Stimulated activated CD4-positive, alpha-beta T cell treated with anti-CD3 and anti-CD28 coated beads, Interleukin-2, amount 100 ng/mL, for 24 hours (primary cell): Measurements from ENCODE around the gene EME1.

Source experiments
- DNase-seq, 2 donors: peaks; one replicate each; pipeline ENCODE4 v3.0.0-alpha.2; 2020

Gene EME1

DNA sequence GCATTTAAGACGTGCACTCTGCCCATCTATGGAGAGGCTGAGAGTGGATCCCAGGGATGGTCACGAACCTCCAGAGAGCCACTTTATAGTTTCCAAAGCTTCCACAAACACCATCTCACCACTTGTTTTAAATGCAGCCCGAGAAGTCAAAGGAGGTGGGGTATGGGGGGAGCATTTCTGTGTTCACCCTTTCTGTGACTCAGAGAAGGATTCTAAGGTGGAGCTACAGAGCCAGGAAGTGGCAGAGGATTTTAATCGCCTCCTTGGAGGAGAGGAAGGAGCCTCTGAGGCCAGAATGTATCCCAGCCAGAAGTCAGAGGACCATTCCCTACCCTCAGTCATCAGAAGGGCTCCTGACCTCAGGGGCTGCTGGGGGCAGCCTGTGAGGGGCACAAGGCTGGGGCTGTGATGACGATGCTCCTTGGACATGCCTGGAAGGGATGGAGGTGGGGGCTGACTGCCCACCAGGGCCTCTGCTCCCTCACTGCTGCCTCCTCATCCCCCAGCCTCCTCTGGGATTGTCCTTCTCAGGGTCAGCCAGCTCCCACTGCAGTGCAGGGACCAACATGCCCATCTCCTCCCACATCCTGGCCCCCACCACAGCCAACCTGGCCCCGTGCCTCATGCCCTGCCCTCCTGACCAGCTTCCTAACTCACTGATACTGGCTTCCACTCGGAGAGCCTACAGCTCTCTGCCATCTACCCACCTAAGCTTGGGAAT lies 24.3 kb upstream of the EME1 start:
- no peak for DNase-seq

DNA sequence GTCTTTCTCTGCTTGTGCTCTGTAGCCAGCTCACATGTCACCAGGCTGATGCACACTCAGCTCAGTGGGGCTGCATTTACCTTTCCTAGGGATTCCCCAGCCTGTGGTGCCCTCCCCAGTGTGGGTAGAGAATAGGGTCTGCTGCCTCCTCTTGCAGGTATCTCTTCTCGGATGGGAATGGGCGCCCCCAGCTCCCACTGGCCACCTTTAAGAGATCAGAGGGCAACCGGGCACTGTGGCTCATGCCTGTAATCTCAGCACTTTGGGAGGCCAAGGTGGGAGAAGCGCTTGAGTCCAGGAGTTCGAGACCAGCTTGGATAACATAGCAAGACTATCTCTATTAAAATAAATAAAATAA lies 23.8 kb upstream of the EME1 start:
- no peak for DNase-seq

DNA sequence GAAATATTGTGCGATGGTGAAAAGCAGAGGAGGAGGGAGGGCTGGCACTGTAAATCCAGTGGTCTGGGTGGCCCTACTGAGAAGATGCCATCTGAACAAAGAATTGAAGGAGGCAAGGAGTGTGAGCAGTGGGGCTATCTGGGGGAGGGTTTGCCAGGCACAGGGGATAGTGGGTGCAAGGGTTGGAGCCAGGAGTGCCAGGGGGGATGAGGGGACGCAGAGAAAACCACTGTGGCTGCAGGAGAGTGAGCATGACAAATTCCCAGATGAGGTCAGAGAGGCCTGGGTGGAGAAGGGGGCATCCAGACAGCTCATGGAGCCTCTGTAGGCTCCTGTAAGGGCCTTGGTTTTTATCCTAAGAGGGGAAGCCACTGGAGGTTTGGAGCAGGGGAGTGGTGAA lies 22.3 kb upstream of the EME1 start:
- DNase-seq: no peak

DNA sequence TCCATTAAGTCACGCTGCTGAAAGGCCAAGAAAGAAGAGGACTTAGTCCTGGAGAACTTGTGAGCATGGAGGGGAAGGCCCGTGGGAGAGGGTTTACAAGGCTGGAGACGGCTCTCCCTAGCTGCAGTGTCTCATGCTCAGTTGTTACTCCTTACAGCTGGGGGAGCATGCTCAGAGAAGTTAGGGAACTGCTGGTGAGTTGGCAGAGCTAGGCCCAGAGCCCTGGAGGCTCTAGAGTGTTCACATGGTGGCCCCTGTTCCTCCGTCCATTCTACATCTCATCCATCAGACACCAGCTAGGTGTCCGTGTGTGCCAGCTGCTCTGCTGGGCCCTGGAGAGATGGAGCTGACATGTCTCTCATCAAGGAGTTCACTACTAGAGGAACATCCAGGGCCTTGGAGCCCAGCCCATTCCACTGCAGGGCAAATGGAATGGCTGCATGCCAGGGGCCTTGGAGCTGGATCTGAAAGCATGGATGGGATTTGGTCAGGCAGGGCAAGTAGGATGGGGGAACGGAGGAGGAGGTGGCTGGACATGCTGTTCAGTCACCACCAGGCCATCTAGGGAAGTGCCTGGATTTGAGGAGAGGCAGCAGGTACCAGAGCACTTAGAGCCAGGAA lies 20.8 kb upstream of the EME1 start:
- no peak for DNase-seq

DNA sequence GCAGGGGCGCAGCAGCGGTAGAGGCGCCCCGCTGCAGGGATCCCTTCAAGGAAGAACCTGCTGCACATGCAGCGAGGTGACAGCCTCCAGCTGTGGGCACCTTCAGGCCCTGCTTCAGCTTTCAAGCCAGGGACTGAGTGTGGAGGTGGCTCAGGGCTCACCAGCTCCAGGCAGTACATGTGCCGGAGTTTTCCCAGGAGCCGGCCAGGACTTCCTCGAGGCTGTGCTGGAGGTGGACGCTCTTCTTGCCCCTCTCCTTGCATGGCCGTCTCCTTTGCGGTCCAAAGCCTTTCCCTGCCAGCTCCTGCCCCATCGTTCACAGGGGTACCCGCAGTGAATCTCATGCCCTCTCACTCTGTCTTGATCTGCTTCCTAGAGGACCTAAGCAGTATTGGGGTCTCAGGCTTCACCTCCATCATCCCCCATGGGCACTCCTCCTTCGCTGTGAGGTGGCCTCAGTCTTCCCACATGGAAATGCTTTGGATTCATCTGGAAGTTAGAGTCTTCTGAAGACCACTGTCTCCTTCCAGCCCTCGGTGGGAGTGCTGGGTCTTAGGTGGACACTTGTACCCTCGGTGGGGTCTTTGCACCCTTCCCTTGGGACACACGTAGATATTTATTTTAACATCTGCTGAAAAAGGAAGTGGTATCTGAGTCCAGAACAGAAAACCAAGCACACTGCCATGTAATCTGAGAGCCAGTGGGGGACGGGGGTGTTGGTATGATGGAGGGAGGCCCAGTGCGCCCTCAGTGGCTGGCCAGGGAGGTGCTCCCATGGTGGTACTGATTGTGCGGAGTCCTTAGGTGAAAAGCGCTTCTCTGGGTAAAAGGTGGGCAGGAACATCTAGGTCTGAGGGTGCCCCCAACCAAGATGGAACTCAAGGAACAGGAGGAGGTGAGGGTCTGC lies 20.1 kb upstream of the EME1 start:
- DNase-seq: no peak

DNA sequence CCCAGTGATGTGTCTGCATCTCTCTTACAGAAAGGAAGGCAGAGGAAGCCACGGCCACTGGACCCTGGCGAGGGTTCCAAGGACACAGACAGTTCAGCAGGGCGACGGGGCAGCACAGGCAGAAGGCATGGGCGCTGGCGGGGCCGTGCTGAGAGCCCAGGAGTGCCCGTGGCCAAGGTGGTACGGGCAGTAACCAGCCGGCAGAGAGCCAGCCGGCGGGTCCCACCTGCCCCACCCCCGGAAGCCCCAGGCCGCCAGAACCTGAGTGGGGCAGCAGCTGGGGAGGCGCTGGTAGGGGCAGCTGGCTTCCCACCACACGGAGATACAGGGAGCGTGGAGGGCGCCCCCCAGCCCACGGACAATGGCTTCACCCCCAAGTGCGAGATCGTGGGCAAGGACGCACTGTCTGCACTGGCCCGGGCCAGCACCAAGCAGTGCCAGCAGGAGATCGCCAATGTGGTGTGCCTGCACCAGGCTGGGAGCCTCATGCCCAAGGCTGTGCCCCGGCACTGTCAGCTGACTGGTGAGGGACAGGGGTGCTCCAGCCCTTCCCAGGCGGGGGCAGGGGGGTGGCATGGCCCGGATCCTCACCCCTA lies 19.3 kb upstream of the EME1 start:
- no peak for DNase-seq

DNA sequence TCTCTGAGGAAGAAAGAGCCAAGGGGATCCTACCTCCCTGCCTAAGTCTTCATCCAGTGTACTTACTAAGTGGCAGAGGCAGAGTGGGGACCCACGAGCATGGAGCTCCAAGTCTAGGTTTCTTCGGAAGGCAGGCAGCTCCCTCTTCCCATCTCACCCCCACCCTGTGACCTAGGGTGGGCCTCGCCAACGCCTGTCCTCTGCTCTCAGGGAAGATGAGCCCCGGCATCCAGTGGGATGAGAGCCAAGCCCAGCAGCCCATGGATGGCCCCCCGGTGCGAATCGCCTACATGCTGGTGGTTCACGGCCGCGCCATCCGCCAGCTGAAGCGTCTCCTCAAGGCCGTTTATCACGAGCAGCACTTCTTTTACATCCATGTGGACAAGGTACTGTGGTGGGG lies 18.8 kb upstream of the EME1 start:
- no peak for DNase-seq

DNA sequence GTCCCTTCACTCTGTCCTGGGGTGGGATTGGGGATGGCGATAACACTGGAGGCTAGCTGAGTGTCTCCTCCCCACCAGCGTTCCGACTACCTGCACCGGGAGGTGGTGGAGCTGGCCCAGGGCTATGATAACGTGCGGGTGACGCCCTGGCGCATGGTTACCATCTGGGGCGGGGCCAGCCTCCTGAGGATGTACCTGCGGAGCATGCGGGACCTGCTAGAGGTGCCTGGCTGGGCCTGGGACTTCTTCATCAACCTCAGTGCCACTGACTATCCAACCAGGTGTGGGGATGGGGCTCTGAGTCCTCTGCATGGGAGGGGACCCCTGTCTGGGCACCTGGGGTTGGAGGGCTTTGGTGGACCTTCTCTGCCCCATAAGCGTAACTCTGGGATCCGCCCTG lies 18.3 kb upstream of the EME1 start:
- no peak for DNase-seq

DNA sequence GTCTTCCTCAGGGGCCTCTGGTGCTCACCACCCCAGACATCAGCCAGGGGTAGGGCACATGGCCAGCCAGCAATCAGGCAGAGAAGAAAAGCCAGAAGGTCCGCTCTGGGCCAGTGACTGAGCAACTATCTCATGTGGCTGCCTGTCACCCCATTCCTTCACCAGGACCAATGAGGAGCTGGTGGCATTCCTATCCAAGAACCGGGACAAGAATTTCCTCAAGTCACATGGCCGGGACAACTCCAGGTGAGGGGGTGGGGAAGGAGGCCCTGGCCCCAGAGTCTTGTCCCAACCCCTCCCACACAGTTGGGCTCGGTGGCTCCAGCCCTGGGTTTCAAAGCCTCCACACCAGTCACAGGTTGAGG lies 17.7 kb upstream of the EME1 start:
- DNase-seq: no peak

DNA sequence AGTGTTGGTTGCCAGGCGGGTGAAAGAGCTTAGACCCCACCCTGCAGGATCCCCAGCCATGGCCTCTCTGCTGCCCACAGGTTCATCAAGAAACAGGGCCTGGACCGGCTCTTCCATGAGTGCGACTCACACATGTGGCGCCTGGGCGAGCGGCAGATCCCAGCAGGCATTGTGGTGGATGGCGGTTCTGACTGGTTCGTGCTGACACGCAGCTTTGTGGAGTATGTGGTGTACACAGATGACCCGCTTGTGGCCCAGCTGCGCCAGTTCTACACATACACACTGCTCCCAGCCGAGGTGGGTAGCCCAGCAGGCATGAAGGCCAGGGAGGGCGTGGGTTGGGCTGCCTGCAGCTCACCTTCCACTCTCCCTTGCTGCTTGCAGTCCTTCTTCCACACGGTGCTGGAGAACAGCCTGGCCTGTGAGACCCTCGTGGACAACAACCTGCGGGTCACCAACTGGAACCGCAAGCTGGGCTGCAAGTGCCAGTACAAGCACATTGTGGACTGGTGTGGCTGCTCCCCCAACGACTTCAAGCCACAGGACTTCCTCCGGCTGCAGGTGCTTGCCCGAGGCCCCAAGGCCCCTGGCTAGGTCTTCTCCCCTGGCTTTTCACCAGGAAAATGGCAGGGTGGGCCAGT lies 17.2 kb upstream of the EME1 start:
- DNase-seq: no peak

DNA sequence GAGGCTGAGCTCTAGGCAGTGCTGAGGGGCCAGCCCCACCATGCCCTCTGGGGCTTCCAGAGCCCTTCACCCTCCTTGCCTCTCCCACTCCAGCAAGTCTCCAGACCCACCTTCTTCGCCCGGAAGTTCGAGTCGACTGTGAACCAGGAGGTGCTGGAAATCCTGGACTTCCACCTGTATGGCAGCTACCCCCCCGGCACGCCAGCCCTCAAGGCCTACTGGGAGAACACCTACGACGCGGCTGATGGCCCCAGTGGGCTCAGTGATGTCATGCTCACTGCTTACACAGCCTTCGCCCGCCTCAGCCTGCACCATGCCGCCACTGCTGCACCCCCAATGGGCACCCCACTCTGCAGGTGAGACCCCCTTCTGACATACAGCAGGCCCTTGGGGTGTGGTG lies 16.6 kb upstream of the EME1 start:
- no peak for DNase-seq

DNA sequence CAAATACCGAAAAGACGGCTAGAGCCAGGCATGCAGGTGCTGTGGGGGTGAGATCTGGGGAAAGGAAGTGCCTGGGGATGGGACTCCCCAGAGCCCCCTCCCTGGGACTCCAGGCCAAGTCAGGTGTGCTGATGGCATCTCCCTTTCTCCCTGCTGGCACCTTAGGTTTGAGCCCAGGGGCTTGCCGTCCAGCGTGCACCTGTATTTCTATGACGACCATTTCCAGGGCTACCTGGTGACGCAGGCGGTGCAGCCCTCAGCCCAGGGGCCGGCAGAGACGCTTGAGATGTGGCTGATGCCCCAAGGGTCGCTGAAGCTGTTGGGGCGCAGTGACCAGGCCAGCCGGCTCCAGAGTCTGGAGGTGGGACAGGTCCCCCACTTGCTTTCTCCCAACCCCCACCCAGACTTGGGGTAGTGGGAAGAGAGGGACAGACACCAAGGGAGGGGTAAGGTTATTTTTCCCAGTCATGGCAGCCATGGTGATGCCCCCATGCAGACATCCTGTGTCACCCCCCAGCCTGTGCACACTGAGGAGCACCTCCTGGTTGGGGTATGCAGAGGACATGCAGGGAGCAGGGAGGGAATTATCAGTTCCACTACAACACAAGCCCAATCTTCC lies 16.0 kb upstream of the EME1 start:
- DNase-seq: no peak

DNA sequence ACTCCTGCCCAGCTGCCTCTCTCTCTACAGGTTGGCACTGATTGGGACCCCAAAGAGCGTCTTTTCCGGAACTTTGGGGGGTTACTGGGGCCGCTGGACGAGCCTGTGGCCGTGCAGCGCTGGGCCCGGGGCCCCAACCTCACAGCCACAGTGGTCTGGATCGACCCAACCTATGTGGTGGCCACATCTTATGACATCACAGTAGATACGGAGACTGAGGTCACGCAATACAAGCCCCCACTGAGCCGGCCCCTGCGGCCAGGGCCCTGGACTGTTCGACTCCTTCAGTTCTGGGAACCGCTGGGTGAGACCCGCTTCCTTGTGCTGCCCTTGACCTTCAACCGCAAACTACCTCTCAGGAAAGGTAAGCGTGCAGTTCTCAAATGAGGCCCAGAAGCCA lies 14.9 kb upstream of the EME1 start:
- DNase-seq: no peak

DNA sequence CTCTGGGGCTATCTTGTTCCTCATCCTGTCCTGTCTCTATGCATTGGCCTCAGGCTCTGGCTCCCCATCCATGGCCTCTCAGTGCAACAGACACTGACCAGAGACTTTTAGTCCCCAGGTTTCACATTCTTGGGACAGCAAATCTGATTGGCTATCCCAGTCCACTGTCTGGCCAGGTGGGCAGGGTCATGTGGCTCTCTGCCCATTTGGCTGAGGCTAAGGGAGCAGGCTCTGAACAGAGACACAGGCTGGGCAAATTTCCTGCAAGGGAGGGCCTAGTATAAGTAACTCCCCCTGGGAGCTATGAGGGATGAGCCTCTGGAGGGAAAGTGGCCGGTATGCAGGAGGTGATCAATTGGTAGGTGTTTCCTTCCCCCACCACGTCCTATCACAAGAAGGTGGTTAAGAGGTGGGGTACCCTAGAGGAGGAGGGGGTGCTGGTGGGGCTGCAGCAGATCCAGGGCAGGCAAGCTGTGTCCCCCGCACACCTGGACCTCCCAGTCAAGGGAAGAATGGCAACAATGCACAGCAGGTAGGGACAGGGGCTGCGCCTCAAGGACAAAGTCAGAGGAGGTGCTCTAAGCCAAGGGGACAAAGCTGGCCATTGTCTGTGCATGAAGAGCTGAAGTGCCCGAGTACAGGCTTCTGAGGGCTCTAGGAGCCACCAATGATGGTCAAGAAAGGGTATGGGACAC lies 13.9 kb upstream of the EME1 start:
- no peak for DNase-seq

DNA sequence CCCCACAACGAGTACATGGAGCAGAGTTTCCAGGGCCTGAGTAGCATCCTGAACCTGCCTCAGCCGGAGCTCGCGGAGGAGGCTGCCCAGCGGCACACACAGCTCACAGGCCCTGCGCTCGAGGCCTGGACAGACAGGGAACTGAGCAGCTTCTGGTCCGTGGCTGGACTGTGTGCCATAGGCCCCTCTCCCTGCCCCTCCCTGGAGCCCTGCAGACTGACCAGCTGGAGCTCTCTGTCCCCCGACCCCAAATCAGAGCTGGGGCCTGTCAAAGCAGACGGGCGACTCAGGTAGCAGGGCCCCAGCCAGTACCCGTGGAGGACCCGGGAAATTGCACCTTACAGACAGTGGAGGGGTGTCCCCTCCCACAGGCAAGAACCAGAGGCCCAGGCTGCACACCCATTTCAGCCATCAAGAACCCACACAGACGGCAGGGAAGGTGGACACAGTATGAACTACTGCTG lies 13.0 kb upstream of the EME1 start:
- DNase-seq: no peak

DNA sequence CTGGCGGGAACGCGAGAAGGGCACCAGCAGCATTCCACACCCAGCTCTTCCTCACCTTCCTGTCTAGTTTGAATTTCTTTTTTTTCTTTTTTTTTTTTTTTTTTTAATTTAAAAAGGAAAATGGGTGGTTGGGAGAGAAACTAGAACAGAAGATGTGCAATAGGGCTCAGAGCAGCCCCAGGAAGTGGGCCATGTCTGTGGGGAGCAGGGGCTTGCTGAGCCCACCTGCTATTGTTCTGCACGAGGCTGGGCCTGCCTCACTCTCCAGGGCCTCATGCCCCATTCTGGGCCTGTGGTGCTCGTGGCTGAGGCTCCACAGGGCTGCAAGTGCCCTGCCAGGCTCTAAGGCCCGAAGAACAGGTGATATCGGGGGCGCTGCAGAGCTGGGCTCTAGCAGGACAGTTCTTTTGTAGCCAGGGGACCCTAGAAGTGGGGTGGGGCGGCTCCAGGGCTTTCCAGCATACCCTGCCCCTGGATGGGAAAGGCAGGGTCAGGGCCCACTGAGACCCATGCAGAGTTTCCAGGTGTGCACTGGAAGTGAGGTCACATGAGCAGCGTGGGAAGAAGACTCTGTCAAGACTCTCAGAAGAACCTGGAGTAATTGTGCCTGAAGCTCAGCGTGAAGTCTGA lies 12.4 kb upstream of the EME1 start:
- no peak for DNase-seq

DNA sequence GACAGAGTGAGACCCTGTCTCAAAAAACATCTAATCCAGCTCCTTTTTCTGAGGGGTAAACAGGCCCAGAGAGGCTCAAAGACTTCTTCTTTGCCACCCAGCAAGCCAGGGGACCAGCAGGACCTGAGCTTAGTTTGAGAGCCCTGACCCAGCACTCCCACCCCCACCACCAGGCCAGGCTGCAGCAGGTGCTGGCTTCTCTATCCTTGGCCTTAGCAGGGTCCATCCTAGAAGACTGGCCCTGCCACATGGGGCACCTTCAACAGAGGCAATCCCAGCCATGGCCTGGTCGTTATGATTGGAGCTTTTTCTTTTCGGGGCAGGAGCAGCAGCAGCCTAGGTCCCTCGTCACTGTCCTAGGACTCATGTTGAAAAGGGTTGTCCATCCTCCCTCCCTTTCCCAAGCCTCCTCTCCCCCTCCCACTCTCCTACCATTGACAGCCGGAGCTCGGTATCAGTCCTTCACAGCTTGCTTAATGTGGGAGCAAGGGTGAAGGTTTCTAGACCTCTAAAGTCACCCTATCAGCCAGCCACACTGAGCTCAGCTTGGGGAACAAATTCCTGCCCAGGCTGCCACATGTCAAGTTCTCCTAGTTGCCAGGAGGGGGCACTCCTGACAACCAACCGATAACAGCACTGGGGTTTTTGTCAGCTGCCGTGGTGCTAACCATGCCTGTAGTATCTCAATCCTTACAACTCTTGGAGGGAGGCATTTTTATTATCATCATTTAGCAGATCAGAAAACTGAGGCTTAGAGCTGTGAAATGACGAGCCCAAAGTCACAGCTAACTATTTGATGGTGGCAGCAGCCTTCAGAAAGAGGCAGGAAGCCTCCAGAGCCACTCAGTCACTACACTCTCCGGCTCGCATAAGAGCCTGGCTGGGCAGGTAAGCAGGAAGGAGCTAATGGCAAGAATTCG lies 11.2 kb upstream of the EME1 start:
- DNase-seq: peak; percentile 57 to 65

DNA sequence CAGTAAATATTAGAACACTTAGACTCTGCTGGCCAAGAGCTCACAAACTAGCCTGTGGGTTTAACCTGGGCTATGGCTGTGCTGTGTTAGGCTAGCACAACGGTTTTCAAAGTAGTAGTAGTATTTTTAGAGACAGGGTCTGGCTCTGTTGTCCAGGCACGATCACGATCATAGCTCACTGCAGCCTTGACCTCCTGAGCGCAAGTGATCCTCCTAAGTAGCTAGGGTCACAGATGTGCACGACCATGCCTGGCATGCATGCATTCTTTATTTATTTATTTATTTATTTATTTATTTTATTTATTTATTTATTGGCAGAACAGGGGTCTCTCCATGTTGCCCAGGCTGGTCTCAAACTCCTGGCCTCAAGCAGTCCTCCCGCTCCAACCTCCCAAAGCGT lies 10.4 kb upstream of the EME1 start:
- no peak for DNase-seq

DNA sequence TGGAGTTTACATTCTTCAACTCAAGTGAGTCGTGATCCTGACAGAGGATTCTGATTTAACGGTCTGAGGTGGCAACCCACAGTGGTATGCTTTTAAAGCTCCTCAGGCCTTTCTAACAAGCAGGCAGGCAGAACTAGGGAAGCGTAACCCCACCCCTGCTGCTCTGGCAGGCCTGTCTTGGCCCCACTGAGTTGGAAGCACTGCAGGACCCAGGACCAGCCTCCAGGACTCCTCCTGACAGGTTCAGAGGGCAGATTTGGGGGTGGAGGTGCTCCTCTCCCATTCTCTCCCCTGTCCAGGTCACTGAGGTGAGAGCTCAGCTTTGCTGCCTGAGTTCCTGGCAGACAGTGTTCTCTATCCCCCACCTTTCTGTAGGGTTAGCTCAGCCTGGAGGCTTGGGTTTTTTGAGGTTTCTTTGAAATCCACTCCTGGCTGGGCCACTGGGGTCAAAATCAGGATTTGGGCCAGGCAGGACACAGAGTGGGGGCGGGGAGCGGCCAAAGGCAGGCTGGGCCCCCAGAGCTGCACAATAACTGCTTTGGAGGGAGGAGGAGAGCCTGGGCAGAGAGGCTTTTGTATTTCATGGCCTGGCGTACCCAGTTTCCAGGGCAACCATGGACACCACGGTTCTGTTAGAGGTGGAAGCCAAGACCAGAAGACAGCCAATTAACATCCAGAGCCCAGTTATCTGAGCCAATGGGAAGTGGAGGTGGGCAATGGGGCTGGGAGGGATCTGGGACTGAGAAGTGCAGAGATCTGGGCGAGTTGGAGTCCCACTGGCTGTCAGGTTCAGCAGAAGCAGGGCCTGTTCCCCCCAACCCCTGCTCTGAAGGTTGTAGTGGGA lies 9.6 kb upstream of the EME1 start:
- DNase-seq: no peak
